Neural crest cell (in vitro differentiated cells): Measurements from ENCODE around the gene TMED8. TPM values are rescaled to one million over a fixed set of nuclear protein-coding genes. Genes with fewer than 3 reads are reported as not detected.

Experiments
- DNase-seq: peaks from one replicate; pipeline ENCODE4 v3.0.0; 2021; ENCODE audit warnings: low read depth, mixed read lengths, low spot score
- H3K27ac Mint-ChIP-seq: one replicate; pipeline ENCODE4 v1.8.0; 2021; ENCODE audit warnings: mild to moderate bottlenecking, mixed read lengths; ENCODE audit not compliant: unreplicated experiment
- H3K27me3 Mint-ChIP-seq: 2 replicates; pipeline ENCODE4 v1.8.0; 2021; ENCODE audit warnings: low read depth, mild to moderate bottlenecking, mixed read lengths
- H3K36me3 Mint-ChIP-seq: 2 replicates; pipeline ENCODE4 v1.8.0; 2021; ENCODE audit warnings: low read depth, mild to moderate bottlenecking, mixed read lengths
- H3K4me1 Mint-ChIP-seq: 2 replicates; pipeline ENCODE4 v1.8.0; 2021; ENCODE audit warnings: mixed read lengths
- H3K4me3 Mint-ChIP-seq: one replicate; pipeline ENCODE4 v1.8.0; 2021; ENCODE audit warnings: mild to moderate bottlenecking, mixed read lengths
- H3K9me3 Mint-ChIP-seq: 2 replicates; pipeline ENCODE4 v1.8.0; 2021; ENCODE audit warnings: mixed read lengths
- CTCF ChIP-seq: fragments of 200-600 bp; sonication (generic); conservative IDR thresholded peaks from 2 replicates; pipeline ENCODE4 v1.5.0; 2021; ENCODE audit warnings: antibody characterized with exemption, mild to moderate bottlenecking
- total RNA-seq: library from RNA; stranded (reverse); gene quantifications from 2 replicates; pipeline ENCODE4 v1.2.1, GENCODE V29; 2021

Gene TMED8
- total RNA-seq, 1 donor from 2014 or later: 19.1 TPM

- H3K27ac Mint-ChIP-seq: no peak overlapping the region
- no peak for TF ChIP-seq CTCF
- no peaks in the 10 kb centered on the region for H3K9me3 Mint-ChIP-seq
- H3K36me3 Mint-ChIP-seq: peaks cover 11% of the 10 kb centered on the region
- H3K27me3 Mint-ChIP-seq: no peaks in the 10 kb centered on the region
- DNase-seq: no peak
- H3K4me3 Mint-ChIP-seq: no peak overlapping the region
- H3K4me1 Mint-ChIP-seq: peaks cover 11% of the 10 kb centered on the region
These were observed 30.4 kb downstream of the TMED8 start for GRCh38 chr14:77346495-77346894.

- Mint-ChIP-seq H3K9me3 (no peaks in the 10 kb centered on the region), H3K36me3 (peaks cover 7% of the 10 kb centered on the region), H3K27ac (no peak overlapping the region), H3K4me1 (peaks cover 11% of the 10 kb centered on the region), H3K4me3 (no peak overlapping the region), H3K27me3 (no peaks in the 10 kb centered on the region)
- DNase-seq: no peak
- no peak for TF ChIP-seq CTCF
These were observed 32.4 kb downstream of the TMED8 start for GRCh38 chr14:77344377-77344996.

- Mint-ChIP-seq H3K4me3 (no peak overlapping the region), H3K36me3 (peaks cover 4% of the 10 kb centered on the region), H3K4me1 (peaks cover 11% of the 10 kb centered on the region), H3K9me3 (no peaks in the 10 kb centered on the region), H3K27ac (no peak overlapping the region), H3K27me3 (no peaks in the 10 kb centered on the region)
- no peak for DNase-seq
- TF ChIP-seq CTCF: no peak
These were observed 33.2 kb downstream of the TMED8 start for GRCh38 chr14:77343662-77344061.

- H3K9me3 Mint-ChIP-seq: no peaks in the 10 kb centered on the region
- DNase-seq: no peak
- no peak overlapping the region for H3K4me3 Mint-ChIP-seq
- peaks cover 4% of the 10 kb centered on the region for H3K36me3 Mint-ChIP-seq
- H3K27ac Mint-ChIP-seq: no peak overlapping the region
- peaks cover 11% of the 10 kb centered on the region for H3K4me1 Mint-ChIP-seq
- TF ChIP-seq CTCF: no peak
- H3K27me3 Mint-ChIP-seq: no peaks in the 10 kb centered on the region
These were observed 34.0 kb downstream of the TMED8 start for GRCh38 chr14:77342726-77343397.

GRCh38 chr14:77340389-77340788 lies 36.5 kb downstream of the TMED8 start:
- Mint-ChIP-seq H3K27me3 (no peaks in the 10 kb centered on the region), H3K36me3 (peaks cover 4% of the 10 kb centered on the region), H3K9me3 (no peaks in the 10 kb centered on the region), H3K27ac (no peak overlapping the region), H3K4me1 (peaks cover 5% of the 10 kb centered on the region), H3K4me3 (no peak overlapping the region)
- no peak for TF ChIP-seq CTCF
- DNase-seq: no peak
